Brain microvascular endothelial cell (primary cell): ENCODE results near the gene EDARADD.
A peak's percentile ranks its signal among the peaks of the same experiment; 100 is the strongest.
"Not testable (repeated sequence)": the region's sequence is repeated elsewhere in the genome, so short reads cannot be mapped to it uniquely, and the experiment has no call there.

Experiments used
- DNase-seq: peaks from one replicate; pipeline ENCODE4 v3.0.0-alpha.2; 2020
- H3K27ac ChIP-seq: fragments of 250-450 bp; sonication (Bioruptor Pico); 2 replicates; pipeline ENCODE4 v1.5.1; 2020; ENCODE audit warnings: mild to moderate bottlenecking, moderate library complexity
- H3K27me3 ChIP-seq: fragments of 250-450 bp; sonication (Bioruptor Pico); replicated peaks from 2 replicates; pipeline ENCODE4 v1.5.1; 2020; ENCODE audit warnings: mild to moderate bottlenecking
- H3K36me3 ChIP-seq: fragments of 250-450 bp; sonication (Bioruptor Pico); replicated peaks from 2 replicates; pipeline ENCODE4 v1.5.1; 2020; ENCODE audit warnings: mild to moderate bottlenecking
- H3K4me3 ChIP-seq: 2 replicates; pipeline ENCODE4 v1.5.1; 2011; ENCODE audit warnings: low read depth, mild to moderate bottlenecking, control low read depth, low read length, moderate library complexity
- CTCF ChIP-seq: IDR thresholded peaks from 2 replicates; pipeline ENCODE4 v1.5.1; 2011; ENCODE audit warnings: low read depth, mild to moderate bottlenecking, moderate library complexity, low read length, control low read depth, inconsistent platforms; ENCODE audit errors: missing control alignments
- in situ Hi-C: cut with HindIII; loops from 2 replicates; pipeline ENCODE4 v1.10.0; 2017; ENCODE audit warnings: low sequenced_read_pairs, low pct_ligation_motif_present

Gene EDARADD

DNA sequence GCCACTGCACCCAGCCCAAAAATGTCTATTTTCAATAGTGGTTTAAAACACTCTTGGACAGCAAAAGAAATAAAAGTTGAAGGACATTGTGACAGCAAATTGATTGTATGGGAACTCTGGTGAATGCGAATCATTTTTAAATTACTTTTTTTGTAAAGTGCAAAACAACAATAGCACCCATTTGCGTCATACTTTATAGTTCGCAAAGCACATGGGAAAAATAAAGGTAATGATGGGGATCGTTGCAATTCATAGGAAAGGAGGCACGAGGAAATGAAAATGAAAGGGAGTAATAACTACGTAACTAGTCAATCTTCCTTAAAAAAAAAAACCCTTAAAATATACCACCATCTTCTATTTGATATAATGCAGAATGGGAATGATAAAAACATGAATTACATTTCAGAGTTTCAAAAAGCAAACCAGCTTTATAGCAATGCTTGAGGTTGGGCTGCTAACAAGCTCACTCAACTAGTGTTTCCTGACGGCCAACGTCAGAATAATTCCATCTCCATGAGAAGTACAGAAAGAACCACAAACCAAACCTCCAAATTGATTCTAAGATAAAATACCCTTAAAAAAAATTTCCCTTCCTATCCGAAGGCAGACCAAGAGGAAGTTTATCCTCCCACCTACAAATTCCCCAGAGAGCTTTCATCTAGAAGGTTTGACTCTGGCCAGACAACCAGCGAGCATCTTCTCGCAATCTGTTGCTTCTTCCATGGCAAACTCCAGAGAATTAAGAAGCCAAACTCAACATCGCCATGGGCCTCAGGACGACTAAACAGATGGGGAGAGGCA, at the start of gene EDARADD:
TSS of gene EDARADD (plus strand) at position 606 of the 801 bp plus-strand sequence. CDS start at position 765, 159 bp downstream.
- no peak for TF ChIP-seq CTCF
- H3K27ac ChIP-seq, result no peak within 1 kb of the TSS
- peak; percentile 48 for DNase-seq
- H3K36me3 ChIP-seq, result no peaks in the 10 kb centered on the region
- peak within 1 kb of the TSS; percentile 66 for H3K4me3 ChIP-seq
- in situ Hi-C loops, result no loop called here
- H3K27me3 ChIP-seq, result peaks cover 16% of the 10 kb centered on the region

DNA sequence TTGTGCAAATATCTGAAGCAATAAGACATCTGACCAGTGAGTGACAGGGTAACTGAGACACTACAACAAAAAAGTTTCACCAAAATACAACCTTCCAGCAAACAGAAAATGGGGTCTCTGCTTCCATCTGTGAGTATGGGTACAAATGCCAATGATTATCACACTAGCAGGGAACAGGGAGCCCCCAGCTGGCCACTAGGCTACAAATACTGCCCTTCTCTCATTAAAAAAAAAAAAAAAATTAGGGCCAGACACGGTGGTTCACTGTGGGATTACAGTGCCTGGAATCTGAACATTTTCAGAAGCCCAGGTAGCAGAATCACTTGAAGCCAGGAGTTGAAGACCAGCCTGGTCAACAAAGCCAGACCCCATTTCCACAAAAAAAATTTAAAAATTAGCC, 48.4 kb upstream of the EDARADD start:
- peak; percentile 47 for TF ChIP-seq CTCF
- Histone ChIP-seq H3K27me3 (no peaks in the 10 kb centered on the region), H3K27ac (no peak overlapping the region), H3K4me3 (no peak overlapping the region), H3K36me3 (no peaks in the 10 kb centered on the region)
- in situ Hi-C loops, result no loop called here
- DNase-seq, result peak; percentile 4

GRCh38 chr1:236348071-236348470, 46.0 kb upstream of the EDARADD start:
- TF ChIP-seq CTCF, result no peak
- no peaks in the 10 kb centered on the region for H3K36me3 ChIP-seq
- H3K27me3 ChIP-seq, result no peaks in the 10 kb centered on the region
- no peak for DNase-seq
- in situ Hi-C loops, result no loop called here
- H3K27ac ChIP-seq, result no peak overlapping the region
- H3K4me3 ChIP-seq, result no peak overlapping the region

DNA sequence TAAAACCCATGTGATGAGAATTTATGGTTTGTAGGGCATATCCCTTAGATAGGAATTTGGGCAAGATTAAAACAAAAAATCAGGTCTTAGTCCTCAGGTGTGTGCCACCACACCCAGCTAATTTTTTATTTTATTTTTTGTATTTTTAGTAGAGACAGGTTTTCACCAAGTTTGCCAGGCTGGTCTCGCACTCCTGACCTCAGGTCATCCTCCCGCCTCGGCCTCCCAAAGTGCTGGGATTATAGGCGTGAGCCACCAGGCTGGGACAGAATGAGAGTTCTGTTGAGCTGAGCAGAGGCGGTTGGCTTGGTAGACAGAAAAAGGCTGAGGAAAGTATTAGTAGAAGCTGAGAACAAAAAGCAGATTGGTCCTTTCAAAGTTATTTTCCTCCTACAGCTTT, 43.8 kb upstream of the EDARADD start:
- DNase-seq, result no peak
- in situ Hi-C loops, result no loop called here
- H3K36me3 ChIP-seq, result no peaks in the 10 kb centered on the region
- no peak overlapping the region for H3K27ac ChIP-seq
- H3K4me3 ChIP-seq, result no peak overlapping the region
- no peak for TF ChIP-seq CTCF
- no peaks in the 10 kb centered on the region for H3K27me3 ChIP-seq

DNA sequence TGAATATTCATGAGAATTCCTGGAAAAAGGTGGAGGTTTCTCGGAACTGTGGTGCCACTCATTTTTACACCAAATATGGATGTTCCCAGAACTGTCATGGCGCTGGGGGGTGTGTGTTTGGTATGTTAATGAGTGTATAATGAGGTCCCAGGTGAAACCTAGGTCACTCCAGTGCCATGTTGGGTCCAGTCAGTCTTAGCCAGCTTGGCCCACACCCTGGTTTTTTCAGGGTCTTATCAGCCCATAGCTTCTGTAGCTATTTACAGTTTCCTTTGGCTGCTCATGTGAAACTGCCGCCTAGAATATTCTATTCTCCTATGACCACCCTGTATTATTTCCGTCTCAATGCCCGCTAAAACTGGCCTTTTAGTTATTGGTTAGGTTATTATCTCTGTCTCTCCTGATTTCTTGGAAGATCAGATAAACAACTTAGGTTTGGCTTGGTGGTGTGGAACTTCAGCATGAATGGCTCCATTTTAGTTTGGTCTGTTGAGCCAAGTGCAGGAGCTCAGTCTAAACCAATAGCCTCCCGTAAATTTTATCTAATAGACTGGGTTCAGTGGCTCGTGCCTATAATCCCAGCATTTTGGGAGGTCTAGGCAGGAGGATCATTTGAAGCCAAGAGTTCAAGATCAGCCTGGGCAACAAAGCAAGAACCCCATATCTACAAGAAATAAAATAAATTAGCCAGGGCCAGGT, 42.1 kb upstream of the EDARADD start:
- no peak for TF ChIP-seq CTCF
- DNase-seq, result no peak

GRCh38 chr1:236352747-236353146, 41.3 kb upstream of the EDARADD start:
- DNase-seq, H3K4me3 ChIP-seq, H3K27me3 ChIP-seq, in situ Hi-C loops, H3K36me3 ChIP-seq, H3K27ac ChIP-seq: not testable (repeated sequence)

More for the DNA sequence above, 42.1 kb upstream of the EDARADD start:
- H3K27me3 ChIP-seq, result no peaks in the 10 kb centered on the region
- in situ Hi-C loops, result no loop called here
- no peak overlapping the region for H3K4me3 ChIP-seq
- H3K36me3 ChIP-seq, result no peaks in the 10 kb centered on the region
- no peak overlapping the region for H3K27ac ChIP-seq
